Aortic smooth muscle cell (primary cell): Measurements from ENCODE around the gene TTC31. TPM values are rescaled to one million over a fixed set of nuclear protein-coding genes. Genes with fewer than 3 reads are reported as not detected.

Experiments
- total RNA-seq: library from RNA; depleted of rRNA; stranded (reverse); fragments of >200 nt; gene quantifications from 2 replicates; pipeline ENCODE4 v1.2.3, GENCODE V29; 2014

Gene TTC31
- total RNA-seq, 1 donor from 2014 or later: 9.4 TPM

Other genes with a start within 250 kb of the TTC31 start
- under 0.01 and 0.31 TPM in 2 replicates for gene SLC4A5, start 139.7 kb upstream of the TTC31 start, total RNA-seq
- gene DCTN1, start 102.8 kb upstream of the TTC31 start, total RNA-seq: 185 TPM in 2 replicates
- 0.87 and 1.1 TPM in 2 replicates for gene C2orf81, start 61.5 kb upstream of the TTC31 start, total RNA-seq
- 24.7 and 32.9 TPM in 2 replicates for gene WDR54, start 61.4 kb upstream of the TTC31 start, total RNA-seq
- gene RTKN, start 41.1 kb upstream of the TTC31 start, total RNA-seq: 14.3 and 15.8 TPM in 2 replicates
- gene INO80B, start 28.0 kb upstream of the TTC31 start, total RNA-seq: 14.3 and 15.0 TPM in 2 replicates
- 45.6 and 57.9 TPM in 2 replicates for gene WBP1, start 24.6 kb upstream of the TTC31 start, total RNA-seq
- gene MOGS, start 17.7 kb upstream of the TTC31 start, total RNA-seq: 44.3 and 53.5 TPM in 2 replicates
- 31.5 and 42.1 TPM in 2 replicates for gene MRPL53, start 10.4 kb upstream of the TTC31 start, total RNA-seq
- gene CCDC142, start 83 bp upstream of the TTC31 start, total RNA-seq: 15.9 and 24.3 TPM in 2 replicates
- gene LBX2, start 16.5 kb downstream of the TTC31 start, total RNA-seq: 1.6 and 2.2 TPM in 2 replicates
- 27.6 and 31.1 TPM in 2 replicates for gene PCGF1, start 24.6 kb downstream of the TTC31 start, total RNA-seq
- 0.06 TPM in 1 of 2 replicates, not detected in the other for gene TLX2, start 31.4 kb downstream of the TTC31 start, total RNA-seq
- gene DQX1, start 43.1 kb downstream of the TTC31 start, total RNA-seq: 0.12 TPM in 1 of 2 replicates, not detected in the other
- 68.1 and 85.1 TPM in 2 replicates for gene AUP1, start 46.6 kb downstream of the TTC31 start, total RNA-seq
- 38.1 and 51.3 TPM in 2 replicates for gene HTRA2, start 46.9 kb downstream of the TTC31 start, total RNA-seq
- 66.2 and 155 TPM in 2 replicates for gene LOXL3, start 70.9 kb downstream of the TTC31 start, total RNA-seq
- 43.4 and 115 TPM in 2 replicates for gene DOK1, start 71.6 kb downstream of the TTC31 start, total RNA-seq
- 0.06 and 0.26 TPM in 2 replicates for gene M1AP, start 165.2 kb downstream of the TTC31 start, total RNA-seq
- 6.5 and 7.5 TPM in 2 replicates for gene SEMA4F, start 171.2 kb downstream of the TTC31 start, total RNA-seq